ENCODE results near the gene TMEM63B. TPM values are rescaled to one million over a fixed set of nuclear protein-coding genes. Genes with fewer than 3 reads are reported as not detected.
A peak's percentile ranks its signal among the peaks of the same experiment; 100 is the strongest.

The TMEM63B gene
- total and polyA plus RNA-seq, 5 donors from 2014 or later, result 1.3 to 20.5 (median 1.4) TPM

DNA sequence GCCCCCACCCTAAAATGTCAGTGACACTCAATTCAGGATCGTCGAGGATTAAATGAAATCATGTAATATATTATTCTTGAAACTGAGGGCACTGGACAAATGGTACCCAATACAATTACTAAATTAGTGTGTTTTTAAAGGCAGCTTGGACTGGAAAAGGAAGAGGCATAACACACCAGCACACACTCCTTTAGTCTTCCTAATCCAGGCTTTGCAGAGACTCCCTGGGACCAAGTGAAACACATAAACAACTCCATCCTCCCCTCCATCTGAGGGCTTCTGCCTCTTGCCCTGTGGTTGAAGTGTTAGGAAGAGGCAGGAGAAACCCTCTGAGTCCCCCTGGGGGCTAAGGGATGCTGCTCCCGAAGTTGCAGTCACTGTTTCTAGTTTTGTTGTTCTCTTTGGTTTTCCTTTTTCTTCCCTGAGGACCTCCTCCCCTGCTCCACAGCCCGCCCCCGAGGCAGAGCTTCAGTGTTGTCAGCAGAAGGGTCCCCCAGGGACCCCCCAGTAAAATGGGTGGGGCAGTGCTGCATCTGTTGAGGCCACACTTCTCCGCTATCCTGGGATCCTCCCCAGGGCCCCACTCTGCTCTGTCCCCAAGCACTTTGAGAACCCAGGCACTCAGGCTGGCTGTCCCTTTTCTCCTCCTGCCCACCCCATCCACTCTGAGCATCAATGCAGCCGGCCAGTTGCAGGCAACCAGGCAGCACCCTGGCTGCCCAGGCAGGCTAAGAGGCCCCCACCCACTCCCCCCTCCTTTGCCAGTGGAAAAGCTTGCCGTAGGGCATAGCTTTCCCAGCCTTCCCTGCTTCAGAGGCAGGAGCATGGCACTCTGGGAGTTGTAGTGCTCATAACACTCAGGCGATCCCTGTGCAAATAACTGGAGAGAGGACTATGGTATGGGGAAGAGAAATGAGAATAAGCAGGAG is 5.9 kb downstream of the TMEM63B start:
- H3K9me3 ChIP-seq (ENCODE audit: control insufficient read depth in 2 of 2, low read length in 2 of 2), result no peaks in the 10 kb centered on the region
- Mint-ChIP-seq H3K36me3 (peaks cover 14% of the 10 kb centered on the region), H3K4me1 (peaks cover 0 to 37% (median 15%) of the 10 kb centered on the region in 4 donors), H3K27ac (peak overlapping the region in 1 of 3 donors; percentile 8), H3K4me3 (peak overlapping the region in 1 of 4 donors; percentile 73), H3K9me3 (peaks cover 0 to 2% (median 0%) of the 10 kb centered on the region in 7 donors), H3K27me3 (peaks cover 4% of the 10 kb centered on the region)
- H3K4me3 ChIP-seq (ENCODE audit: low read depth, low read length), result no peak overlapping the region
- H3K27me3 ChIP-seq (ENCODE audit: control insufficient read depth, insufficient read depth, low read length), result no peaks in the 10 kb centered on the region
- no peak overlapping the region for H3K27ac ChIP-seq (ENCODE audit: insufficient read depth, low read length, poor library complexity, severe bottlenecking)
- no peaks in the 10 kb centered on the region for H3K36me3 ChIP-seq (ENCODE audit: control insufficient read depth, insufficient read depth, low read length)
- H3K4me1 ChIP-seq (ENCODE audit: control insufficient read depth, insufficient read depth, low read length, poor library complexity, severe bottlenecking), result peaks cover 5% of the 10 kb centered on the region
- ATAC-seq (ENCODE audit: low read depth in 2 of 2) (no peak), DNase-seq (no peak)

DNA sequence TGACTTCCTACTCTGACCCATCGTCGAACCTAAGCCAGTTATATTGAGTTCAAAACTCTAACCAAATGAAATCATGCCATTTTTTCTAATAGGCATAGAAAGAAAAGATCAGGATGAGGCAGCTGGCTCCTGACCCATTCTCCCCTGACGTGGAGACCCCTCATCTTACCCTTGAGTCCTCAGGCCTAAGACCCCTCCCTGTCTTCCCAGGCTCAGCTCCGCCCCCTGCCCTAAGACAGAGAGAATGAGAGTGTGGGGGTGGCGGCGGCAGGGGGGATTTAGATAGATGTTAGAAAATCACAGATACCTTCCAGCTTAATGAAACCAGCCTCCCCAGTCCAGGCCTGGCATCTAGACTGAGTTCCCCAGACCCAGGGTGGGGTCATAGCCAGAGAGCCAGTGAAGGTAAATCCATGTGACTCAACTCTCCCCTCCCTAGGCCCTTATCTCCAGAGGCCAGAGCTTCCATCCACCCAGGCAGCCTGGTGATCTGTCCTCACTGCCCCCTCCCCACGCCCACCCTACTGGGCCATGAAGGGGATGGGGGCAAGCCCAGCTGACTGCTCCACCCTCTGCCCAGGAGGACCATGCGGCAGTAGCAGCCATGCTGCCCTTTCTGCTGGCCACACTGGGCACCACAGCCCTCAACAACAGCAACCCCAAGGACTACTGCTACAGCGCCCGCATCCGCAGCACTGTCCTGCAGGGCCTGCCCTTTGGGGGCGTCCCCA is 6.8 kb downstream of the TMEM63B start:
- H3K4me3 ChIP-seq (ENCODE audit: low read depth, low read length), result no peak overlapping the region
- peaks cover 4% of the 10 kb centered on the region for H3K27me3 Mint-ChIP-seq
- no peak overlapping the region for H3K27ac ChIP-seq (ENCODE audit: insufficient read depth, low read length, poor library complexity, severe bottlenecking)
- no peaks in the 10 kb centered on the region for H3K27me3 ChIP-seq (ENCODE audit: control insufficient read depth, insufficient read depth, low read length)
- H3K36me3 Mint-ChIP-seq, result peaks cover 14% of the 10 kb centered on the region
- peaks cover 0 to 31% (median 15%) of the 10 kb centered on the region in 4 donors for H3K4me1 Mint-ChIP-seq
- no peaks in the 10 kb centered on the region for H3K4me1 ChIP-seq (ENCODE audit: control insufficient read depth, insufficient read depth, low read length, poor library complexity, severe bottlenecking)
- peaks cover 0 to 2% (median 0%) of the 10 kb centered on the region in 7 donors for H3K9me3 Mint-ChIP-seq
- no peak for ATAC-seq (ENCODE audit: low read depth in 2 of 2)
- no peaks in the 10 kb centered on the region for H3K9me3 ChIP-seq (ENCODE audit: control insufficient read depth in 2 of 2, low read length in 2 of 2)
- DNase-seq, result no peak
- H3K27ac Mint-ChIP-seq, result no peak overlapping the region
- no peaks in the 10 kb centered on the region for H3K36me3 ChIP-seq (ENCODE audit: control insufficient read depth, insufficient read depth, low read length)
- H3K4me3 Mint-ChIP-seq, result no peak overlapping the region

DNA sequence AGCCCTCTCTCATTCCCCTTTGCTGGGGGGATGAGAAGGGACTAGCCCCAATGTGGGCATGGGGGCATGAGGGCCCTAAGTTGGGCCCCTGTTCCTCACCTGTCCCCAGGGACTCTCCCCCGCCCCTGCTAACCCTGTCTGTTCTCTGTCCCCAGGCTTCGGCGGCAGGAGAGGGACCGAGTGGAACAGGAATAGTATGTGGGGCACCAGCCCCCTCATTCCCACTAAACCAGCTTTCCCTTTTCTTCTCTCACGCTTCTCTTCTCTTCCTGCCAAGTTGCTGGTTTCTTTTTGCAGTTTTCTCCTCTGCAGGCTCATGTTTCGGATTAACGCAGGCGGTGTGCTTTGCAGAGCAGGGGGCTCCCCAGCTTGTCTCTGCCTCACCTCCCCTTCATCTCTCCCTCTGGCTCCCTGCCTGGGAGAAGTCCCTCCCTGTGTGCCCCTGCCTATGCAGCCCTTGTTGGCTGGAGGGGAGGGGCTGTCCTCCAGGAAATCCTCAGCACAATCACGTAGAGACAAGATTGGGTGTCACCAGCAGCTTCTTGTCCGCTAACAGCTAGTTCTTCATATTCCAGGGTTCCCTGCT is 7.9 kb downstream of the TMEM63B start:
- Histone ChIP-seq H3K4me3 (ENCODE audit: low read depth, low read length) (no peak overlapping the region), H3K27me3 (ENCODE audit: control insufficient read depth, insufficient read depth, low read length) (no peaks in the 10 kb centered on the region), H3K4me1 (ENCODE audit: control insufficient read depth, insufficient read depth, low read length, poor library complexity, severe bottlenecking) (no peaks in the 10 kb centered on the region), H3K27ac (ENCODE audit: insufficient read depth, low read length, poor library complexity, severe bottlenecking) (no peak overlapping the region), H3K9me3 (ENCODE audit: control insufficient read depth in 2 of 2, low read length in 2 of 2) (no peaks in the 10 kb centered on the region), H3K36me3 (ENCODE audit: control insufficient read depth, insufficient read depth, low read length) (peaks cover 8% of the 10 kb centered on the region)
- peaks cover 0 to 2% (median 0%) of the 10 kb centered on the region in 7 donors for H3K9me3 Mint-ChIP-seq
- H3K27me3 Mint-ChIP-seq, result peaks cover 4% of the 10 kb centered on the region
- DNase-seq, result no peak
- no peak for ATAC-seq (ENCODE audit: low read depth in 2 of 2)
- H3K4me1 Mint-ChIP-seq, result peaks cover 0 to 26% (median 9%) of the 10 kb centered on the region in 4 donors
- peak overlapping the region in 1 of 3 donors; percentile 14 for H3K27ac Mint-ChIP-seq
- peaks cover 21% of the 10 kb centered on the region for H3K36me3 Mint-ChIP-seq
- H3K4me3 Mint-ChIP-seq, result no peak overlapping the region

DNA sequence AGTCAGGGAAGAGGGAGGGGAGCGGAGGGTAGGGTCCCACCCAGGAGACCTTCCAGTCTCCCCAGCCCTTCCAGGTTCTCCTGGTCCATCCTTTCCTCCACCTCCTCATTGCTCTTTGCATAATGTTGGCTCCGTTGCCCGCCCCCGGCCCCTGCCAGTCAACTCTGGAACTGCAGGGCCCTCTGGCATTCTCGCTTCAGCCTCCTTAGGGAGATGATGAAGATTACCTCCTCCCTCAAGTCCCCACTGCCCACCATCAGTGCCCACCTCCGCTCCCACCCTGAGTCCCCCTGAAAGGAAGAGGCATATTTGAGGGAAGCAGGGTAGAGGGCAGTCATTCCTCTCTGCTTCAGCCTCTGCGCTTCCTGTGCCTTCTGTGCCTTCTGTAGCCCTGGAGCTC is 8.5 kb downstream of the TMEM63B start:
- Mint-ChIP-seq H3K36me3 (peaks cover 27% of the 10 kb centered on the region), H3K27me3 (peaks cover 4% of the 10 kb centered on the region), H3K4me1 (peaks cover 0 to 26% (median 9%) of the 10 kb centered on the region in 4 donors), H3K9me3 (peaks cover 0 to 3% (median 0%) of the 10 kb centered on the region in 7 donors), H3K4me3 (no peak overlapping the region), H3K27ac (no peak overlapping the region)
- Histone ChIP-seq H3K4me1 (ENCODE audit: control insufficient read depth, insufficient read depth, low read length, poor library complexity, severe bottlenecking) (no peaks in the 10 kb centered on the region), H3K27ac (ENCODE audit: insufficient read depth, low read length, poor library complexity, severe bottlenecking) (no peak overlapping the region), H3K27me3 (ENCODE audit: control insufficient read depth, insufficient read depth, low read length) (no peaks in the 10 kb centered on the region), H3K9me3 (ENCODE audit: control insufficient read depth in 2 of 2, low read length in 2 of 2) (no peaks in the 10 kb centered on the region), H3K36me3 (ENCODE audit: control insufficient read depth, insufficient read depth, low read length) (peaks cover 12% of the 10 kb centered on the region), H3K4me3 (ENCODE audit: low read depth, low read length) (no peak overlapping the region)
- DNase-seq (no peak), ATAC-seq (ENCODE audit: low read depth in 2 of 2) (no peak)

DNA sequence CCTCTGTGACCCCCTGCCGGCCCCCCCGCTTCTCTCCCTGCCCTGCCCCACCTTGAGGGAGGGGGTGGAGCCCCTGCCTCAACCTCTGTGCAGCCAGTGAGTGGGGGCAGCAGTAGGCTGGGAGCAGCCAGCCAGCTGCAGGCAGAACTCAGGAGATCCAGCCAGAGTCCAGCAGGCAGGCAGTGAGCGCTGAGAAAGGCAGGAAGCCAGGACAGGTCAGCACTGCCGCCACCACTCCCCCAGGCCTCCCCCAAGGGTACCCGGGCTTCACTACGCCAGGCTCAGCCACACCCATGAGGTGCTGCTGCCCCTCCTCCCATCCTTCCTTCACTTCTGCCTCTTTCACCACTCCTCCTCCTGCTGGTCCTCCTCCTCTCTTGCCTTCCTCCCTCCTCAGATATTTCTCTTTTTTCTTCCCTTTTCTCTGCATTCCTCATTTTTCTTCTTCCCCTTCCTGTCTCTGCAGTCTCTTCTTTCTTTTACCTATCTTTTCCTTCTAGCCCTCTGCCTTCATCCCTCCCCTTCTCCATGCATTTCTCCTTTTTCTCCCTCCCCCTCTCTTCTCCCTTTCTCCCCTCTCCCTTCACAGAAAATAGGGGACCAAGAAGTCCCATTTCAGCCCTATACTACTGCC is 11.5 kb downstream of the TMEM63B start:
- Mint-ChIP-seq H3K9me3 (peaks cover 0 to 3% (median 0%) of the 10 kb centered on the region in 7 donors), H3K27ac (no peak overlapping the region)

DNA sequence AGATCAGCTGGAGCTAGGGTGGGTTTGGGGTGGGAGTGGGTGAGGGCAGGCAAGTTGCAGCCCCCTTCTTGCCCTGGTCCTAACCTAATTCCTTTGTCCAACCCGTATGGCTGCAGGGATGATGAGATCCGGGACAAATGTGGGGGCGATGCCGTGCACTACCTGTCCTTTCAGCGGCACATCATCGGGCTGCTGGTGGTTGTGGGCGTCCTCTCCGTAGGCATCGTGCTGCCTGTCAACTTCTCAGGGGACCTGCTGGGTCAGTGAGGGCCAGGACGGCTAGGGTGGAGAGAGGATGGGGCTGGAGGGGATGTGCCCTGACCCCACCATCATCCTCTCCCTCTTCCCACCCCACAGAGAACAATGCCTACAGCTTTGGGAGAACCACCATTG is 12.0 kb downstream of the TMEM63B start:
- Histone ChIP-seq H3K27me3 (ENCODE audit: control insufficient read depth, insufficient read depth, low read length) (no peaks in the 10 kb centered on the region), H3K4me3 (ENCODE audit: low read depth, low read length) (no peak overlapping the region), H3K36me3 (ENCODE audit: control insufficient read depth, insufficient read depth, low read length) (peaks cover 18% of the 10 kb centered on the region), H3K4me1 (ENCODE audit: control insufficient read depth, insufficient read depth, low read length, poor library complexity, severe bottlenecking) (no peaks in the 10 kb centered on the region), H3K9me3 (ENCODE audit: control insufficient read depth in 2 of 2, low read length in 2 of 2) (no peaks in the 10 kb centered on the region), H3K27ac (ENCODE audit: insufficient read depth, low read length, poor library complexity, severe bottlenecking) (no peak overlapping the region)
- no peak overlapping the region for H3K4me3 Mint-ChIP-seq
- peak overlapping the region in 1 of 3 donors; percentile 15 for H3K27ac Mint-ChIP-seq
- no peak for DNase-seq
- peaks cover 4% of the 10 kb centered on the region for H3K27me3 Mint-ChIP-seq
- peaks cover 0 to 10% (median 3%) of the 10 kb centered on the region in 4 donors for H3K4me1 Mint-ChIP-seq
- peaks cover 37% of the 10 kb centered on the region for H3K36me3 Mint-ChIP-seq
- peaks cover 0 to 3% (median 0%) of the 10 kb centered on the region in 7 donors for H3K9me3 Mint-ChIP-seq
- no peak for ATAC-seq (ENCODE audit: low read depth in 2 of 2)

More for the DNA sequence above, 11.5 kb downstream of the TMEM63B start:
- no peaks in the 10 kb centered on the region for H3K27me3 ChIP-seq (ENCODE audit: control insufficient read depth, insufficient read depth, low read length)
- no peak overlapping the region for H3K4me3 ChIP-seq (ENCODE audit: low read depth, low read length)
- H3K36me3 ChIP-seq (ENCODE audit: control insufficient read depth, insufficient read depth, low read length), result peaks cover 18% of the 10 kb centered on the region
- no peak overlapping the region for H3K4me3 Mint-ChIP-seq
- peaks cover 4% of the 10 kb centered on the region for H3K27me3 Mint-ChIP-seq
- no peak overlapping the region for H3K27ac ChIP-seq (ENCODE audit: insufficient read depth, low read length, poor library complexity, severe bottlenecking)
- H3K9me3 ChIP-seq (ENCODE audit: control insufficient read depth in 2 of 2, low read length in 2 of 2), result no peaks in the 10 kb centered on the region
- H3K36me3 Mint-ChIP-seq, result peaks cover 35% of the 10 kb centered on the region
- ATAC-seq (ENCODE audit: low read depth in 2 of 2) (no peak), DNase-seq (no peak)
- peaks cover 0 to 6% (median 3%) of the 10 kb centered on the region in 4 donors for H3K4me1 Mint-ChIP-seq
- no peaks in the 10 kb centered on the region for H3K4me1 ChIP-seq (ENCODE audit: control insufficient read depth, insufficient read depth, low read length, poor library complexity, severe bottlenecking)

DNA sequence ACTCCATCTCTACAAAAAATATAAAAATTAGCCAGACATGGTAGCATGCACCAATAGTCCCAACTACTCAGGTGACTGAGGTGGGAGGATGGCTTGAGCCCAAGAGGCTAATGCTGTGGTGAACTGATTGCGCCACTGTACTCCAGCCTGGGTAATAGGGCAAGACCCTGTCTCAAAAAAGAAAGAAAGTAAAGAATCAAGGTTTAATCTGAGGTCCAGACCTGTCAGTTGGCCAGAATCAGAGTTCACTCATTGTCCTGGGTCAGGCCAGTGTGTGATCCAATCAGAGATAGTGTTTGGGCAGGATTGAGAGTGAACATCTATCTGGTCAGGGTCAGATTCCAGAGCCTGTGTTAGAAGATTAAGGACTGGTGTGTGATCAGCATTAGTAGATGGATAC is 15.5 kb downstream of the TMEM63B start:
- Histone ChIP-seq H3K4me3 (ENCODE audit: low read depth, low read length) (no peak overlapping the region), H3K9me3 (ENCODE audit: control insufficient read depth in 2 of 2, low read length in 2 of 2) (no peaks in the 10 kb centered on the region), H3K27ac (ENCODE audit: insufficient read depth, low read length, poor library complexity, severe bottlenecking) (no peak overlapping the region), H3K36me3 (ENCODE audit: control insufficient read depth, insufficient read depth, low read length) (peaks cover 29% of the 10 kb centered on the region), H3K27me3 (ENCODE audit: control insufficient read depth, insufficient read depth, low read length) (no peaks in the 10 kb centered on the region), H3K4me1 (ENCODE audit: control insufficient read depth, insufficient read depth, low read length, poor library complexity, severe bottlenecking) (no peaks in the 10 kb centered on the region)
- Mint-ChIP-seq H3K27me3 (no peaks in the 10 kb centered on the region), H3K9me3 (peaks cover 0 to 3% (median 0%) of the 10 kb centered on the region in 7 donors), H3K4me1 (peaks cover 0 to 10% (median 0%) of the 10 kb centered on the region in 4 donors), H3K4me3 (no peak overlapping the region), H3K27ac (peak overlapping the region in 2 of 3 donors; percentile 27 to 42), H3K36me3 (peaks cover 38% of the 10 kb centered on the region)
- ATAC-seq (ENCODE audit: low read depth in 2 of 2), result no peak
- no peak for DNase-seq

Measured in CD4-positive, CD25-positive, alpha-beta regulatory T cell (primary cell).